Activated gamma-delta T cell treated with Interleukin-2 at 50 U/mL for 16 hours (primary cell): ENCODE data around the gene ALAD.
"Not testable (repeated sequence)": the region's sequence is repeated elsewhere in the genome, so short reads cannot be mapped to it uniquely, and the experiment has no call there.

ENCODE experiments used
- DNase-seq: peaks from one replicate; pipeline ENCODE4 v3.0.0-alpha.2; 2020

Gene ALAD

GRCh38 chr9:113397203-113397631, 3.9 kb downstream of the ALAD start:
- no peak for DNase-seq

DNA sequence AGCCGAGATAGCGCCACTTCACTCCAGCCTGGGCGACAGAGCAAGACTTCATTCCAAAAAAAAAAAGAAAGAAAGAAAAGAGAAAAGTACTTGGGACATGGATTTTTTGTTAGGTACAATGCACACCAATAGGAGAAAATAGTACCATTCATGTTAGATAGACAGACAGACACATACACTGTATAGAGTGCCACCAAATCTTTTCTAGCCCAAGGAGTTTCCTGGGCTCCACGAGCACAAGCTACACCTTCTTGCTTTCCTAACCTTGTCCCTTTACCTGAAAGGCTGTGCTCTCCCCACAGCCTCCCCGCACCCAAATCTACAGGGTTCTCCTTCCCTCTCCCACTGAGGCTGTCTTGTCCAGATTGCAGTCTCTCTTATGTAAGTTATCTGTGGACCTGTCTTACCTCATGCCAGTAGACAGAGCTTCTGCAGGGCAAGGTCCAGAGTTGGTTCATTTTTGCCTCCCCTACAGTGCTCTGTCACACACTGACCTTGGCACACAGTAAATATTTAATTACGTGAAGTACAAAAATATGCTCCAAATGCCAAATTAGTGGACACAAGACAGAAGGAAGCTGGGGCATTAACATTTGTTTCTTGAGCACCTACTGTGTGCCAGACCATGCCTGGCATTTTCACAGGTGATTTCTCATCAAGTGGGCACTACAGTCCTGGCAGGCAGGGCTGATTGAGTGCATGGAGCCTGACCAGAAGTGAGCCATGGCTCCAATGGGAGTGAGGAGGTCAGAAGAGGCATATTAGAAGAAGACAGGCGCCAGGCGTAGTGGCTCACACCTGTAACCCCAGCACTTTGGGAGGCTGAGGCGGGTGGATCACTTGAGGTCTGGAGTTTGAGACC, 5.9 kb downstream of the ALAD start:
- no peak for DNase-seq

- no peak for DNase-seq
Measured at GRCh38 chr9:113393281-113393680, 7.8 kb downstream of the ALAD start.

DNA sequence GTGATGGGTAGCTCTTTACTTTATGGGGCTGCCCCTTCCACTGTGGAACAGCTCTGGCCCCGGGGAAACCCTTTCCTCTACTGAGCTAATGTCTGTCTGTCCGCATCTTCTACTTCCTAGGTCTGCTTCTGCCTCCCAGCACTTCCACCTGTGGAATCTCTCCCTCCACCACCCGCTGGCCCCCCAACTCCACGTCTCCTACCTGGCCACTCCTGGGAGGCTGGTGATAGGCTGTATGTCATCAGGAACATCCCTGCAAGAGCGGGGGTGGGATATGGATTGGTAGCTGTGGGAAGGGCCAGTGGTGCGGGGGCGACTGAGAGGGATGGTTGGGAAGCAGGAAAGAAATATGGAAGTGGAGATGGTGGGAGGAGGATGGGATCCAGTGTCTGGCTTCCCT, 9.2 kb downstream of the ALAD start:
- DNase-seq, result no peak

DNA sequence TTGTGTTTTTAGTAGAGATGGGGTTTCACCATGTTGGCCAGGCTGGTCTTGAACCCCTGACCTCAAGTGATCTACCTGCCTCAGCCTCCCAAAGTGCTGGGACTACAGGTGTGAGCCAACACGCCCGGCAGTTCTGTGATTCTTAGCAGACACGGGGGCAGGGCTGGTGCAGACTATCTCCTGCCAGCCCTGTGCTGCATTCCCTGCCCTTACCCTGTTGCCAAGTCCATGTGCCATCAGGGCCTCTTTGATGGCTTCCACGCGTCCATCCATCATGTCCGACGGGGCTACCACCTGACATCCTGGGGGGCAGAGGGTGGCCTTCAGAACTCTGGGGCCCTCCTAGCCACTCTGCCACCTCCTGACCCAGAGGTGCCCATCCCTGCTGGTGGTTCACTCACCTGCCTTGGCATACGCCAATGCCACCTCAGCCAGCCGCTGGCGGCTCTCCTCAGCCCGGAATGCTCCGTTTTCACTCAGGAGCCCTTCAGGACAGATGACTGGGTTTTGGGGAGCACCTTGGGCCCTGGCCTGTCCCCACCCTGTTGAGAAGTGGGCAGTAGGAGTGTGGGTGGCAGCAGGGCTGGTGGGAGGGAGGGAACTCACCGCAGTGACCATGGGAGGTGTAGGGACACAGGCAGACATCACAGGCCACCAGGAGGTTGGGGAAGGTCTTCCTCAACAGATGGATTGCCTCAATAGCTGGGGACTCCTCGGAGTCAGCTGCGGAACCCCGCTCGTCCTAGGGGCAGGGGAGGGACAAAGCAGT, 10.7 kb downstream of the ALAD start:
- DNase-seq, result no peak

DNA sequence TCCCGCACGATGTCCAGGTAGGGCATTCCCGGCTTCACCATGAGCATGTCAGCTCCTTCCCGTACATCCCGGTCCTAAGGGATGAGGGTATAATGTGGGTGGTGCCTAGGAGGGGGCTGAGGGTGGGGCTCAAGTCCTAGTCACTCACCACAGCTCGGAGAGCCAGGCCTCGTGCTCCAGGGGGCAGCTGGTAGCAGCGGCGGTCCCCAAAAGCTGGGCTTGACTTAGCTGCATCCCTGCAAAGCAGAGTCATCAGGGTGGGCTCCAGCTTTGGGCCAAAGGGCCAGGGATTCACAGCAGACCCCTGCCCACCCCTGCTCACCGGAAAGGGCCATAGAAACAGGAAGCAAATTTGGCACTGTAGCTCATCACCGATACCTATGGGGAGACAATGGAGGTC, 11.6 kb downstream of the ALAD start:
- DNase-seq, result no peak

GRCh38 chr9:113388833-113389232, 12.3 kb downstream of the ALAD start:
- DNase-seq, result no peak

DNA sequence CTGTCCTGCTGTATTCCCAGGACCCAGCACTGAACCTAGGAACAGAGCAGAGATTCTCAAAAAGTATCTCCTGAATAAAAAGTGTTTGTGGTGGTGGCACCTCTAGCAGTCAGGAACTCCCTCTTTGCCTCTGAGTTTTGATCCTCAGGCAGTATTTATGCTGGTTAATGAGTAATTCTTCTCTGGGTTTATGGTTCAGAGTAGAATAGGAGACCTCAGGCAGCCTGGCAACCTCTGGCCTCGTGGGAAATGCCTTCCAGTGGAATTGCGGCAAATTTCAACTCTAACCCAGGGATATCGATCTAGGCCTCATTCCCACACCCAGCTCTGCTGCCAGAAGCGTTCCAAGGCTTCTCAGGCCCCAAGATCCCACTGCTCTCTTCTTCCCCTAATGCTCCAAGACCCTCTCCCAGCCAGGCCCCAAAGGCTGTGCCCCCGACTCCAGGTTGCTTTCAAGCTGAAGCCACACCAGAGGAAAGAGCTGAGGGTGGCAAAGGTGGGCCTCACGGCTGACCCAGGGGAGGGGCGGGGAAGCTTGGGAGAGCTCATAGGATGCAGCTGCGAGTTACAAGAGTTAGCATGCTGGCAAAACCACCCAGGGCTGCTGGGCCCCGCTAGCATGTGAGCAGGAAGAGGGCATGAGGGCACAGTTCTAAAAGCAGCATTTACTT, 13.4 kb downstream of the ALAD start:
- no peak for DNase-seq

DNA sequence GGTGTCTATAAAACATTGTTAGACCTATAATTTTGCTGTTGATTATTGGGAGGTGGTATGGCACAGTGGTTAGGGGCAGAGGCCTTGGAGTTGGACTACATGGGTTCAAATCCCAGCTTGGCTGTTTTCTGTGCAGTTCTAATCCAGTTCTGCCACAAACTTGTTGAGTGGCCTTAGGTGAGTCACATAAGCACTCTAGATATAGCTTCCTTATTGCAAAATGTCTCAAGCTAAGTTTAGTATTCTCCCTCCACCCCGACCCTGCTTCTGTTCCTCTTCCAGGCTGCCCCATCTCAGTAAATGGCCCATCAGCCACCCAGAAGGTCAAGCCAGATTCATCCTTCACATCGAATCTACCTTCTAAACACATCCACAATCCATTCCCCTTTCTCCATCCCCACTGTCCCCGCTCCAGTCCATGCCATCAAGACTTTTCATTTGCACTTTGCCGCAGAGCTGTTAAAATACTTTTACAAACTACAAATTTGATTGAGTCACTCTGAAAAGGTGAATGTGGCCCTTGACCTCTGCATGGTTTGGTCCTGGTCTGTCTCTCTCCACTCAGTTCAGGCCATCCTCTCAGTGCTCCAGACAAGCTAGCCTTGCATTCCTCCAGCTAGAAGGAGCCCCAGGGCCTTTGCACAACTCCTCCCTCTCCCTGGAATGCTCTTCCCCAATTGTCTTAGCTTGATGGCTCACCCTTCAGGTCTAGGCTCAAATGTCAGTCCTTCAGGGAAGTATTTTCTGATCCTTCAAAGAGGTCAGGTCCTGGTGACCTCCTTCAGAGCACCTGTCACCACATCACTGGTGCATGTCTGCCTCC, 14.3 kb downstream of the ALAD start:
- no peak for DNase-seq

- no peak for DNase-seq
Measured at GRCh38 chr9:113381909-113382411, 19.1 kb downstream of the ALAD start.

DNA sequence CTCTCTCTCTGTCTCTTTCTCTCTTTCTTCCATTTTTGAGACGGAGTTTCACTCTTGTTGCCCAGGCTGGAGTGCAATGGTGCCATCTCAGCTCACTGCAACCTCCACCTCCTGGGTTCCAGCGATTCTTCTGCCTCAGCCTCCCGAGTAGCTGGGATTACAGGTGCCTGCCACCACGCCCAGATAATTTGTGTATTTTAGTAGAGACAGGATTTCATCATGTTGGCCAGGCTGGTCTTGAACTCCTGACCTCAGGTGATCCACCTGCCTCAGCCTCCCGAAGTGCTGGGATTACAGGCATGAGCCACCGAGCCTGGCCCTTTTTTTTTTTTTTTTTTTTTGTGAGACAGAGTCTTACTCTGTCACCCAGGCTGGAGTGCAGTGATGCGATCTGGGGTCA, 19.6 kb downstream of the ALAD start:
- DNase-seq, result not testable (repeated sequence)

DNA sequence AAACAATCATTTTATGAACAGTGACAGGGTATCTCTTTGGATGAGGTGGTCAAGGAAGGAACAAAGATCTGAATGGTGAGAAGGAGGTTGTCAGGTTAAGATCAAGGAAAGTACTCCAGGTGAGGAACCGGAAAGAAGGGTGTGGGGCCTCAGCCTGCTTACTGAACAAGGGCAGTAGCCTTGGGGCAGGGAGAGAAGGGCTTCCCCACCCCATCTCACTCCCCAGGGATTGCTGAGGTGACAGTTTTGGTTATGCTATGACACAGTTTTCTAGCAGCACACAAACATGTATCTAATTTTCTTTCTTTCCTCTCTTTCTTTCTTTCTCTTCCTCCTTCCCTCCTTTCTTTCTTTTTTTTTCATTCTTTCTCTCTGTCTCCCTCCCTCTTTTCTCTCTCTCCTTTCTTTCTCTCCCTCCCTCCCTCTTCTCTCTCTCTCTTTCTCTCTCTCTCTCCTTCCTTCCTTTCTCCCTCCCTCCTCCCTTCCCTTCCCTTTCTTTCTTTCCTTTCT, 20.2 kb downstream of the ALAD start:
- DNase-seq, result no peak

GRCh38 chr9:113379829-113380210, 21.3 kb downstream of the ALAD start:
- not testable (repeated sequence) for DNase-seq

DNA sequence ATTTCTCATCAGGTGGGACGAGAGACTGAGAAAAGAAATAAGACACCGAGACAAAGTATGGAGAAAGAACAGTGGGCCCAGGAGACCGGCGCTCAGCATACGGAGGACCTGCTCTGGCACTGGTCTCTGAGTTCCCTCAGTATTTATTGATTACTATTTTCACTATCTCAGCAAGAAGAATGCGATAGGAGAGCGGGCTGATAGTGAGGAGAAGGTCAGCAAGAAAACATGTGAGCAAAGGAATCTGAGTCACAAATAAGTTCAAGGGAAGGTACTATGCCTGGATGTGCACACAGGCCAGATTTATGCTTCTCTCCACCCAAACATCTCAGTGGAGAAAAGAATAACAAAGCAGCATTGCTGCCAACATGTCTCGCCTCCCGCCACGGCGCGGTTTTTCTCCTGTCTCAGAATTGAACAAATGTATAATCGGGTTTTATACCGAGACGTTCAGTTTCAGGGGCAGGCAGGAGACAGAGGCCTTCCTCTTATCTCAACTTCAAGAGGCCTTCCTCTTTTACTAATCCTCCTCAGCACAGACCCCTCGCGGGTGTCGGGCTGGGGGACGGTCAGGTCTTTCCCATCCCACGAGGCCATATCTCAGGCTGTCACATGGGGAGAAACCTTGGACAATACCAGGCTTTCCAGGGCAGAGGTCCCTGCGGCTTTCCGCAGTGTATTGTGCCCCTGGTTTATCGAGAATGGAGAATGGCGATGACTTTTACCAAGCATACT, 21.8 kb downstream of the ALAD start:
- not testable (repeated sequence) for DNase-seq

- DNase-seq, result peak; percentile 77
Measured at GRCh38 chr9:113376634-113377567, 24.2 kb downstream of the ALAD start, which contains the start of gene HDHD3. Gene HDHD3 (minus strand): TSS chr9:113376986. CDS start chr9:113374354, 2,632 bp downstream.

DNA sequence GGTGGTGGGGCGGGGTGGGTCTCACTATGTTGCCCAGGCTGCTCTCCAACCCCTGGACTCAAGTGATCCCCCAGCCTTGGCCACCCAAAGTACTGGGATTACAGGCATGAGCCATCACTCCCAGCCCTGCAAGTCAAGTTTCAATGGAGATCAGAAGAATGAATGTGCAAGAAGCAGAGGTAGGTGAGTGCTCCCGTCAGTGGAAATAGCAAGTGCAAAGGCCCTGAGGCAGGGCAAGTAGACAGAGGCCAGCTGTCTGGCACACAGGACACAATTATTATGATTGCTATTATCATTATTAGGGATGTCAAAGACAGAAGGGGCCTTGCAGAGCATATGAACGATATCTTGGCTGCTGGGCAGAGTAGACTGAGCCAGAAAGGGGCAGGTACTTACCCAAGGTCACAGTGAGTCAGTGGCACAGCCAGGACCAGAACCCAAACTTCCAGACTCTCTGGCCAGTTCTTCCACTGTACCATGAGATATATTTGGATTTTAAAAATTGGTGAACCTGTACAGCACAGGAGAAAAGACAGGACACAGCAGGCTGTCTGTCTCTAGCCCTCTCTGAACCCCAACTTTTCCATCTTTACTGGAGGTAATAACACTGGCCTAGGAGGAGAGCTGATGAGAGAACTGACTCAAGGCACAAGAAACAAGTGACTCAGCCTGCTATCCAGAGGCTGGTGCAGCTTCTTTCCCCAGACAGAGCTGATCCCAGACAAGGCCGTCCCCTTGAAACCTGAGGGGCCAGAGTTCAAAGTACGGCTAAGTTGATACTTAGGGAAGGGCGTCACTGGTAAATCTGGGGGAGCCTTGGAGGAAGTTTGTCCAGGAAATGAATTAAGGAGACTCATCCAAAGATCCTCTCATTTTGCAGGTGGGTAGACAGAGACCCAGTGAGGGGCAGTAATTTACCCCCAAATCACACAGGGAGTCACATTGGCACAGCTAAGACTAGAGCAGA, 25.7 kb downstream of the ALAD start:
- DNase-seq, result no peak

DNA sequence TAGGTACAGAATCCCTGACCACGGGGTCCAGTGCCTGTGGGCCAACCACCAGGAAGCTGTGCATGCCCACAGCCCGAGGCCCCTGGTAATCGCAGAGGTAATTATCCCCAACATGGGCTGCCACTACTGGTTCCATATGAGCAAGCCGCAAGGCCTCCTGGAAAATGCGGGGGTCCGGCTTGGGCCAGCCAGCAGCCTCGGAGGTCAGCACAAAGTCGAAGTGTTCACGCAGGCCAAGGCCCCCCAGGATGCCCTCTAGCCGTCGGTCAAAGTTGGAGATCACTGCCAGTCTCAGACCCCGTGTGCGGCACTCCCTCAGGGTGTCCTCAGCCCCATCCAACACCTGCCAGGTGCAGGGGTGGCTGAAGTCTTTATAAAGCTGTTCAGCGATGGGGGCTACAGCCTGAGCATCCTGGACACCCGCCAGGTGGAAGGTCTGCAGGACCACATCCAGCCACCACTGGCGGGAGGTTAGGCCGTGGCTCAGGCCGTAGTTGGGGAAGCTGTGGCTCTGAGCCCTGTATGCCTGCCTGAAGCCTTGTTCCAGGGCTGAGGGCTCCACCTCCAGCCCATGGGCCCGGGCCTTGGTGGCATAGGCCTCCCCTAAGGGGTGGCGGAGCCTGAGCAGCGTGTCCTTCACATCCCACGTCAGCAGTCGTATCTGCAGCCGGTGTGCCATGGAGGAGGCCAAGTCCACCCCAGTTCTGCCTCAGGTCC, 27.2 kb downstream of the ALAD start:
- DNase-seq, result no peak

- DNase-seq, result no peak
Measured at GRCh38 chr9:113373256-113373655, 27.8 kb downstream of the ALAD start.
